GM18867 (cell line): ENCODE results near the gene ZNF211.

ENCODE experiments used
- ATAC-seq: cut with Tn5 transposase; IDR thresholded peaks from one replicate; pipeline ENCODE4 v1.9.1; 2021; ENCODE audit warnings: mild to moderate bottlenecking, moderate library complexity; ENCODE audit not compliant: unreplicated experiment

The ZNF211 gene

DNA sequence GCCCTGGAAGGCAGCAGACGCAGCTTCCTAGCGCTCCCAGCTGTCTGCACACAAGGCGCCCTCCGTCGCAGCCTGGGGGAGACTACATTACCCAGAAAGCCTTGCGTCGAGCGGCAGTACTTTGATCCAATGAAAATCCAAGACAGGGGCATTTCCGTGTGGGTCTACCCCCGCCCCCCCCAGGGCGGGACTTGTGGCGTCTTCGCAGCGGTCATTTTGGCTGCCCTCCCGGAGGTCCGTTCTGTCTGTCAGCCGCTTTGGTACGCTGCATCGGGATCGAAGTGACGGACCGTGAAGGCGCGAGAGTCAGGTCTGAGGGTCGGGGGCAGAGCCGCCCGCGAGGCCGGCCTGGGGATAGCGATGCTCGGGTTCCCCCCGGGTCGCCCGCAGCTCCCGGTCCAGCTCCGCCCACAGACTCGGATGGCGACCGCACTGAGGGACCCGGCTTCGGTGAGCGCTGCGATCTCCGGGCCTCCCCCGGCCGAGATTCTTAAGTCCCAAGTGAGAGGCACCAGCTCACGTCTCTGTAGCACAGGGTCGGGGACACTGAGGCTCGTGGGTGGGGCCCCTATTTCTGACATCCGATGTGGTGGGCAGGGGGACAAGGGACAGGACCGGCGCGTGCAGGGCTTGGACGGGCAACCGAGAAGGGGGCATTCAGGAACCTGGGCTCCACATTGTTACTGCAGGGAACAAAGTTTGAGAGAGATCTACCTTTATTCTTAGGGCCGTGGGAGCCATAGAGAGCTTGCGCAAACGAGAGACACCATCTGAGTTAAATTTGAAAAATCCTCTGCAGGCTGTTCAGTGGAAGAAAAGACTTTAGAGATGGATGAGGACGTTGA is at the start of gene ZNF211:
Gene ZNF211, plus strand, starts transcription at position 182 of the 845 bp plus-strand sequence. Its CDS starts 179 bp downstream, at position 361.
- ATAC-seq, result peak; percentile 93

DNA sequence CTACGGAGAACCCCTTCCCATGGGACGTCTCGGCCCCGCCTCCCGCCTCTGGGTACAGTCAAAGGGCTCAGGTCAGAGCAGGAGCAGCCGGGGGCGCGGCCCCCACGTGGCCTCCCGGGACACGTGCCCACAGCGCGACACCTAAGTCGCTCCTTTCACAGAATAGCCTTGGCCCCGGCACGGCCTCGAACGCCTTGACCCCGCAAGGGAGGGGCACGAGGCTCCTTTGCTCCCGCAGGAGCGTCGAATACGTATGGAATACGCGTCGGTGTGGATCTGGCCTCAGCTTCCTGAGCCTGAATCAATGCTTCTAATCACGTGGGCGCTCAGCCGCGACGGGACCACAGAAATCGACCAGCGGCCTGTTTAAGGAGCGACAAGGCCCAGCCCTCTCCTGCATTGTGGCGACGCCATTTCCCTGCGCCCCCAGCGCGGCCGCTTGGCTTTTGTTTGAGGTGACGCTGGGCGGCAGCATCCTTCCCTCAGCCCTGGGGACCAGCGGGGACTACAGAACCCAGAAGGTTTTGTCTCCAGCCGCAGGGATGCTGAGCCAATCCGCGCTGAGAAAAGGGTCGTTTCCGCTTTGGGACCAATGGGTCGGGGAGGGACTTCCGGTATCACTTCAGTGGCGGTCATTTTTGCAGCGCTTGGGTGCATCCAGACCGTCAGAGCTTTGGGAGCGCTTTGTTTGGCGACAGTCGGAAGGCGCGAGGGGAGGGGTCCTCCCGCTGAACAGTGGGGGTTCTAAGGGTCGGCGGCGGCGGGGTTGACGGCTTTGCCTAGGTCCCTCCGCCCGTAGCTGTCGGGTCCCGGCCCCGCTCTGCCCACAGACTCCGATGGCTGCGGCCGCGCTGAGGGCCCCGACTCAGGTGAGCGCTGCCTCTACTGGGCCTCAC is 49.2 kb upstream of the ZNF211 start, which contains the start of gene ZIK1:
Gene ZIK1, plus strand, starts transcription at position 625 of the 896 bp plus-strand sequence. Its CDS starts 212 bp downstream, at position 837.
- ATAC-seq, result no peak

DNA sequence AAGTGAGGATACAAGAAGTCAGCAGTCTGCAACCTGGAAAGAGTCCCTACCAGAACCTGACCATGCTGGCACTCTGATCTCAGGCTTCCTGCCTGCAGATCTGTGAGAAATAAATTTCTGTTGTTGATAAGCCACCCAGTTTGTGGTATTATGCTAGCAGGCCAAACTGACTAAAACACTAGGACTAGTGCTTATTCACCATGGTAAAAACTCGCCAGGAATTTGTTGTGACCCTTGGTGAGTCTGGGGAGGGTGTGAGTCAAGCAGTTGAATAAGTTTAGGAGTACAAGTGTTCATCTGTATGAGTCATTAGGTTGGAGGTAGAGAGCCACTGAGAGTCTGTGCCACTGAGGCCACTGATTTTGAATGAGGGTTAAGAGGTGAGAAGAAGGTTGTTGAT is 45.4 kb upstream of the ZNF211 start:
- no peak for ATAC-seq

DNA sequence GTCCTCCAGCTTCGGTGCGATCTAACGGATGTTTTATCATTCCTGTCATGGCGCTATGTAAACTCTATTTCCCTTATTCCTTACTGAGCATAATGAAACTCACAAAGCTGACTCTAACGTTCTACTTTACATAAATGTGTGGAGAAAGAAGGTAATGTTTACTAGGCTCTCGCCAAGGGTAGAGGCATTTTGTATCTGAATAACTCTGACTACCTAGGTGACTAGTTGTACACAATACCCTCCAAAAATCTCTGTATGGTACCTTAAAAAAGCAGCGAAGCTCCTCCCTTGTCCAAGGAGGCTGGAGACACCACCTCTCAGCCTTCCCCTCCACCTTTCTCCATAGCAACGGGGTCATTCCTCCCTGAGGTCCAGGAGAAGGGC is 33.6 kb upstream of the ZNF211 start:
- ATAC-seq, result peak; percentile 35

DNA sequence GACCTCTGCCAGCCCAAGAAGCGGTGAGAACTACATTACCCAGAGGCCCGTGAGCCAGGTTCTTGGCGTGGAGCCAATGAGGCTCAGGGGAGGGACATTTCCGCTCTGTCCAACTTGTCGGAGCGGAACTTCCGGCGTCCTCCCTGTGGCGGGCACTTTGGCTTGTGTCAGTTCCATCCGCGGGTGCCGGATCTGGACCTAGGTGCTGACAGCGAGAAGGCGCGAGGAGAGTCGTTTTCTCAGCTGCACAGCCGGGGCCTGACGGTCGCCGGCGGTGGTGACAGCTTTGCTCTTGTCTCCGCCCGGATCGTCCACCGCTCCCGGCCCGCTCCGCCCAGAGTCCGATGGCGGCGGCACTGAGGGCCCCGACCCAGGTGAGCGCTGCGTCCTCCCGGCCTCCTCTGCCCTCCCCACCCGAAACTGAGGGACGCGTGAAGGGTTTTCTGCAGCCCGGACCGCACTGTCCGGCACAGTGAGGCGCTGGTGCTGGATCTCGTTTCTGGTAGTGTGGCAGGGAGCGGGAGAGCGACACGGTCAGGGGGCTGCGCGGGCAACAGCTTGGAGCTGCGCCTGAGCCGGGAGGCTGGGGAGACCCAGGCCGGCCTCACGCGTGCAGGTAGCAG is 33.1 kb upstream of the ZNF211 start, which contains the start of gene ZNF530:
Gene ZNF530, plus strand, starts transcription at position 125 of the 623 bp plus-strand sequence. CDS start 4,461 bp downstream, outside the sequence.
- ATAC-seq, result peak; percentile 95

DNA sequence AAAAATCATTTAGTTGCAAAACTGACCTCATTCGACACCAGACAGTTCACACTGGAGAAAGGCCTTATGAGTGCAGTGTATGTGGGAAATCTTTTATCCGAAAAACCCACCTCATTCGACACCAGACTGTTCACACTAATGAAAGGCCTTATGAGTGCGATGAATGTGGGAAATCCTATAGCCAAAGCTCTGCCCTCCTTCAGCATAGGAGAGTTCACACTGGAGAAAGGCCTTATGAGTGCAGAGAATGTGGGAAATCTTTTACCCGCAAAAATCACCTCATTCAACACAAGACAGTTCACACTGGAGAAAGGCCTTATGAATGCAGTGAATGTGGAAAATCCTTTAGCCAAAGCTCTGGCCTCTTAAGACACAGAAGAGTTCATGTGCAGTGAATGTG is 26.0 kb upstream of the ZNF211 start:
- no peak for ATAC-seq

DNA sequence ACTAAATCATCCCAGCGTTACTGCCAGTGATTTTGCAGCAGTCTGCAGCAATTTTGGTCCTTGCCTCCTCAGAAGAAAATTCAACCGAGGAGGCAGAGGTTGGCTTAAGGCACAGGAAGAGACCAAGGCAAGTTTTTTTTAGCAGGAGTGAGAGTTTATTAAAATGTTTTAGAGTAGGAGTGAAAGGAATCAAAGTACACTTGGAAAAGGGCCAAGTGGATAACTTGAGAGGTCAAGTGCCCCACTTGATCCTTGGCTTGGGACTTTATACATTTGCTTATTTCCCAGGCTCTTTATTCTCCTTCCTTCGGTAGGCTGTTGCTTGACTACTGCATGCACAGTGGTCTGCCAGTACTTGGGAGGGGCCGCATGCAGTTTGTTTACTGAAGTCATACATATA is 21.9 kb upstream of the ZNF211 start:
- ATAC-seq, result no peak

DNA sequence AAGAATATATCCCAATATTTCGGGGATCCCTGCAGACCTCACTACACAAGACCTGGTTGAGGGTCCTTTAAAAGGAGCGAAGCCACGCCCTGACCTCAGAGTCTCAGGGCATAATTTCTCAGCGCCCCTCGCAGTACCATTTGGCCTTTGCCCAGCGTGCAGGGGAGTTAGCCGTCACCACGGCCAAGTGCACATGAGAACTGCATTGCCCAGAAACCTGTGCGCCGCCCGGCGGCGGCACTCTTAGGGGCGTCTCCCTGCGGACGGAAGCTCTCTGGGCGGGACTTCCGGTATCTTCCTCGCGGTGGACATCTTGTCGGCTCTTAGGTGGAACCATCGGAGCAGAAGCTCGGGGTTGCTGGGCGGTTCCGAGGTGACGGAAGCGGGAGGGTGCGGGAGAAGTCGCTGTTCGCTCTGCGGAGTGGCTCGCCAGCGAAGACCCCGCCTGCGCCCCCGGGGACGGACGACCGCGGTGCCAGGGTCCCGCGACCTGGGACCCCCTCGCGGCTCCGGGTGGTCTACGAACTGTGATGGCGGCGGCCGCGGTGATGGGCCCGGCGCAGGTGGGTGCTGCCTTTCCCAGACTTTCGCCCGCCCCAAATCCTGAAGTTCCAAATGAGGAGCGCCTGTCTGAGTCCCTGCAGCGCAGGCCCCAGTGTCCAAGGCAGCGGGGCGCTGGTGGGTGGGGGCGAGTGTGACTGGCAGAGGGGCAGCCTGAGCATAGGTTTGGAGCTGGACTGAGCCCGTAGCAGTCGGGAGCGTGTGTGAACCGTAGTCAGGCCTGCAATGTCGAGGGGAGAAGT is 18.8 kb upstream of the ZNF211 start, which contains the start of gene ZNF134:
Gene ZNF134, plus strand, starts transcription at position 302 of the 803 bp plus-strand sequence. CDS start 5,227 bp downstream, outside the sequence.
- ATAC-seq, result peak; percentile 98

DNA sequence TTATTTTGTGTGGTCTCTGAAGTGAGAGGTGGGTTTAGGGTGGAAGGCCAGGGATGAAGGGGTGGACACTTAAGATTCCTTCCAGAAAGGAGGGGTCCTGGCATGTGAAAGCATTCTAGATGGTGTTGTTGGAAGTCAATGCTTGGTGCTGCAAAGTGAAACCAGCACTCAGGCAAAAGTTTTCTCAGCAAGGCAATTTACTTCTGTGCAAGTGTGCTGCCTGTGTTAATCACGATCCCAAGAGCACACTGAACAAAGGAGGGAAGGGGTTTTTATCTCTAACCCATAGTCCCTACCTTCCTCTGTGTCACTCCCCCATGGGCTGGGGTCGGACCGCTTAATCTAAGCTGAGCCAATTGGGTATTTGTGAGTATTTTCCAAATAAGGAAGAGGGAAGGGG is 17.6 kb upstream of the ZNF211 start:
- no peak for ATAC-seq

DNA sequence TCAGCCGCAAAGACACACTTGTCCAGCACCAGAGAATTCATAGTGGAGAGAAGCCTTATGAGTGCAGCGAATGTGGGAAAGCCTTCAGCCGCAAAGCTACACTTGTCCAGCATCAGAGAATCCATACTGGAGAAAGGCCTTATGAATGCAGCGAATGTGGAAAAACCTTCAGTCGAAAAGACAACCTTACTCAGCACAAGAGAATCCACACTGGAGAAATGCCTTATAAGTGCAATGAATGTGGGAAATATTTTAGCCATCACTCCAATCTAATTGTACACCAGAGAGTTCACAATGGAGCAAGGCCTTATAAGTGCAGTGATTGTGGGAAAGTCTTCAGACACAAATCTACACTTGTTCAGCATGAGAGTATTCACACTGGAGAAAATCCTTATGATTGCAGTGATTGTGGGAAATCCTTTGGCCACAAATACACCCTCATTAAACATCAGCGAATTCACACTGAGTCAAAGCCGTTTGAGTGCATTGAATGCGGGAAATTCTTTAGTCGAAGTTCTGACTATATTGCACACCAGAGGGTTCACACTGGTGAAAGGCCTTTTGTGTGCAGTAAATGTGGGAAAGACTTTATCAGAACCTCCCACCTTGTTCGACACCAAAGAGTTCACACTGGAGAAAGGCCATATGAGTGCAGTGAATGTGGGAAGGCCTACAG is 12.2 kb upstream of the ZNF211 start:
- no peak for ATAC-seq

DNA sequence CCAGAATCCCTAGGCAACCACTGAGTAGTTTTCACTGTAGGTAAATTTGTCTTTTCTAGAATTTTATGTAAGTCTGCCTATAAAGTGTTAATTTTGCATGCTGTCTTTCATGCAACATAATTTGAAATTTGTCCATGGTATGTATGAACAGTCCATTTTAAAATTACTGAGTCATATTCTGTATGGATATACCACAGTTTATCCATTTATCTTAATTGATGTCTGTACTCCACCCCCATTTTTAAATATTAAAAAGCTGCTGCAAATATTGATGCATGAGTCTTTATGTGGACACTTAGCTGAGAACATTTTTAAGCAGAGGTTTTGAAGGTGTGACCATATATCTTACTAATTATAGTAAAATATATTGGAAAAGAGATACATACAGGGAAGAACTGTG is 9.9 kb upstream of the ZNF211 start:
- no peak for ATAC-seq

DNA sequence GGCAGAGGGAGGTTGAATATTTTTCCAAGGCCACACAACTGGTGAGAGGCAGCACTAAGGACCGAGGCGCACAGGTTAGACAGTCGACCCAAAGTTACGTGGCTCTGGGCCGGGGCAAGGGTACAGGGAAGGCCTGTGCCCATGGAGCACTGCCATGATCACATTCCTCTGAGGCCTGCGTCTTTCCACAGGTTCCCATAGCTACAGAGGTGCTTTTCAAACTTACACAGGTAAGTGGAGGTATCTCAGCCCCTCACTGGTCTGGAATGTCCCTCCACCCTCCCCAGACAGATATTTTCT is 814 bp downstream of the ZNF211 start:
- ATAC-seq, result no peak

DNA sequence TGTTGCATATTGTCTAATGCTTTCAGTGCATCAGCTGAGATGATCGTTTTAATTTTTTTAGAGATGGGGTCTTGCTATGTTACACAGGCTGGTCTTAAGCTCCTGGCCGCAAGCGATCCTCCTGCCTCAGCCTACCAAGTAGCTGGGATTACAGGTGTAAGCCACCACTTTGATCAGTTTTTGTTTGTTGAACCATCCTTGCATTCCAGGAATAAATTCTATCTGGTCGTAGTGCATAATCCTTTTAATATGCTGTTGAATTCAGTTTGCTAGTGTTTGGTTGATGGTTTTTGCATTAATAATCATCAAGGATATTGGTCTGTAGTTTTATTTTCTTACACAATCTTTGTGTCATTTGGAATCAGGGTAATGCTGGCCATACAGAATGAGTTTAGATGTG is 4.4 kb downstream of the ZNF211 start:
- ATAC-seq, result no peak

DNA sequence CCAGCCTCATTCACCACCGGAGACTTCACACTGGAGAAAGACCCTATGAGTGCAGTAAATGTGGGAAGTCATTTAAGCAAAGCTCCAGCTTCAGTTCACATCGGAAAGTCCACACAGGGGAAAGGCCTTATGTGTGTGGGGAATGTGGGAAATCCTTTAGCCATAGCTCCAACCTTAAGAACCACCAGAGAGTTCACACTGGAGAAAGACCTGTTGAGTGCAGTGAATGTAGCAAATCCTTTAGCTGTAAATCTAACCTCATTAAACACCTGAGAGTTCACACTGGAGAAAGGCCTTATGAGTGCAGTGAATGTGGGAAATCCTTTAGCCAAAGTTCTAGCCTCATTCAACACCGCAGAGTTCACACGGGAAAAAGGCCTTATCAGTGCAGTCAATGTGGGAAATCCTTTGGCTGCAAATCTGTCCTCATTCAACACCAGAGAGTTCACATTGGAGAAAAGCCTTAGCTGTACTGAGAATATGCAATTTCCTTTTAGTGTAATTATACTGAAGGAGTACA is 8.8 kb downstream of the ZNF211 start:
- no peak for ATAC-seq

DNA sequence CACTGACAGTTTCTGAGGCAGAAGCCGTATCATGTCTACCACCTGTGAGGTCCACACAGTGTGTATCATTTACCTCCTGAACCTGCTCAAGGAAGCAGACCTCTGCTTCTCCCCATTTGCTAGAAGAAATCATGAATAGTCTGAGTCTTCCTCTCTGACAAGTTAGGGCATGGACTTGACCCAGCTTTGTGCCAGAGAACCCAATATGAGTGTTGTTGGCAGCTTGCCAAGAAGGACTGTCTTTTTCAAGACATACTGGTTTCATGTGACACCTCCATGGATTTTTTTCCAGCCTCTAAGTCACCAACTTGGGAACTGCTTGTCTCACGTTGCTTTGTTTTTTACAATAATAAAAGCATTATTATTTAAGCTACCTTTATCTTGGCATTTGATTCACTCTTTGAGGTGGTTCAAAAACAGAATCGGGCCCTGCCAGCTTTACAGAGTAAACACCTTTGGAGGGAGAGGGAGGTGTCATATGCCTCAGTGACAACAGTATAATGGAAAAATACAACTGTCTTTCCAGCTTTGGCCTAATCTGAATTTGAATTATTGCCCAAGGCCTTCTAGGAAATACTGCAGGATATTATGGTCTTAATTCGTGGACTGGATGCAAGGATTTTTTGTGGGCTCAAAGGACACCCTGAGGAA is 9.6 kb downstream of the ZNF211 start:
- no peak for ATAC-seq

DNA sequence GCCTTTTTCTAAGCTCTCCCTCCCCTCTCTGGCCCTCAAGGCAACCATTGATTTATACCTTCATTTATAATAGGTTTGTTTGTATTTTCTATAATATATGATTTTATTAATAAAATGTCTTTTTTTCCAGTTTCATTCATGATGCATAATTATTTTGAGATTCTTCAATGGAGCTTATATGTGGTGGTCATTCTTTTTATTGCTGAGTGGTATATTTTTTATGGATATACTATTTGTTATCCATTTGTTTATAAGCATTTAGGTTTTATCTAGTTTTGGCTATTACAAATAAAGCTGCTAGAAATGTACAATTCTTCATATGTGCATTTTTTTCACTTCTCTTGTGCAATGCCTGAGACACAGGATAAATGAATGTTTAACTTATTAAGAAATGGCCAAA is 10.8 kb downstream of the ZNF211 start:
- ATAC-seq, result no peak

DNA sequence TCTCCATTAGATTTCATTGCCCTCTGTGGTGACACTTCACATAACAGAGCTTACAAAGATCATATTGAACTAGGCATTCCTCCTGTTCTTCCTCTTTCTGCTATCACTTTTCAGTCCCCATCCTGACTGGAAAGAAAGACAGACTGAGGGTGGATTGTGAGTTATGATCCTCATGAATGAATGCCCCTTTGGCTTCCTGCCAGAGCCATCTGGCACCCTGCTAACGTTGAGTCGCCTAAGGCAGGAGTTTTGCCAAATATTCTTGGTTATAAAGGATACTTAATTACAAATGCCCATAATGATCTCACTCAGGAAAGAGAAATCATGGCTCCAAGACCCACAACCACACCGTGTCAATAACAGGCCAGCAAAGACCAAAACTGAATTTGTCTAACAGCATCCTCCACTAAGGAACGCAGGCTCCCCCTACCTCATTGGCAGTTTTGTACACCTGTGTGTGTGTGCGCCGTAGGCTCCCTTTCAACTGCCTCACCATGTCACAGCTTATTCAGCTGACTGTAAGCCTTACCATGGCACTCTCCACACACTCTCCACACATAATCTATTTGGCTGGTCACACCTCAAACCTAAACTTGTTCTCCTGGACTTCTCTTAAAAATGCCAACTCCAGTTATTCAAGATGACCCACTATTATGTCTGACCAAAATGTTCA is 15.5 kb downstream of the ZNF211 start:
- no peak for ATAC-seq

DNA sequence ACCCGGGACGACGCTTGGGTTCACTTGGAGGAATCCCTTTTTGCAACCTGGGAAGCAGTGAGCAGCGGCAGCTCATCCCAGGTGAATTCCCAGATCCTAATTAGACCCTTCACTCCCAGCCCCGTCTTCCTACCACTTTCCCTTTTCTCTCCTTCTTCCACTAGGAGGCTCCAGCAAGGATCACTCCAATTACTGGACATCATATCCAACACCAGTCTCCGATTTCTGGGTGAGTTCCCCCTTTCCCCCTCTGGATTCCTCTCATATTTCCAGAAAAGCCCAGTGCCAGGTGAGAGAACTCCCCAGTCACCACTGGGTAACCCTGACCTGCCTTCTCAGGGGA is 18.7 kb downstream of the ZNF211 start:
- no peak for ATAC-seq

DNA sequence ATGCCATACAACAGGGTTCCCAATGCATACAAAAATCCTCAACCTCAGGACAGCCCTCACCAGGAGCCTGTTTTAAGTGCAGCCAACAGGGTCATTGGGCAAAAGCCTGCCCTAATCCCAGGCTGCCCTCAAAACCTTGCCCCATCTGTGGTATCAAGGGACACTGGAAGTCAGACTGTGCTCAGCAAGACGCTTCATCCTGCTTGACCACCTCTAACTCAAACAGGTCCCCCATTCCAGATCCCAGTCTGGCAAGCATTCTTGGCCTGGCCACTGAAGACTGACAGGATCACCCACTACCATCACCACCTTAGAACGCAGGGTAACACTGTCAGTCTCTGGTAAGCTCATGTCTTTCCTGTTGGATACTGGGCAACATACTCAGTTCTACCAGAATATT is 20.7 kb downstream of the ZNF211 start:
- ATAC-seq, result no peak
